H1 (cell line): ENCODE measurements around the gene SEMA3F.

Experiments used
- CHD1 ChIP-seq: IDR thresholded peaks from 2 replicates; pipeline ENCODE4 v1.6.1; 2012; ENCODE audit warnings: low read depth, low read length, improper control_type of control experiment
- EGR1 ChIP-seq: IDR thresholded peaks from 2 replicates; pipeline ENCODE4 v1.6.1; 2011; ENCODE audit warnings: low read depth, low read length, borderline replicate concordance
- GABPA ChIP-seq: IDR thresholded peaks from 2 replicates; pipeline ENCODE4 v1.6.1; 2011; ENCODE audit warnings: mild to moderate bottlenecking, low read length, moderate library complexity, borderline replicate concordance; ENCODE audit not compliant: insufficient read depth
- KDM4A ChIP-seq: IDR thresholded peaks from one replicate; pipeline ENCODE4 v1.7.1; 2012; ENCODE audit warnings: low read depth, mild to moderate bottlenecking, moderate library complexity, low read length, inconsistent platforms; ENCODE audit not compliant: severe bottlenecking
- MAFK ChIP-seq: IDR thresholded peaks from 2 replicates; pipeline ENCODE4 v1.6.1; 2012; ENCODE audit warnings: low read depth, mild to moderate bottlenecking, improper control_type of control experiment, low read length
- POLR2A ChIP-seq, 2 experiments: IDR thresholded peaks; 1 replicate in 1 of 2; 2 replicates in 1 of 2; pipeline ENCODE4 v1.6.1; 2011; ENCODE audit warnings: low read depth in 2 of 2, low read length in 2 of 2, mild to moderate bottlenecking in 2 of 2; ENCODE audit errors: control extremely low read depth in 1 of 2
- POLR2AphosphoS5 ChIP-seq: IDR thresholded peaks from 2 replicates; pipeline ENCODE4 v1.6.1; 2011; ENCODE audit warnings: low read depth, low read length
- SP1 ChIP-seq: IDR thresholded peaks from 2 replicates; pipeline ENCODE4 v1.6.1; 2011; ENCODE audit warnings: low read depth, low read length
- YY1 ChIP-seq: IDR thresholded peaks from 2 replicates; pipeline ENCODE4 v1.6.1; 2011; ENCODE audit warnings: low read depth, mild to moderate bottlenecking, low read length
- ZNF274 ChIP-seq: IDR thresholded peaks from 2 replicates; pipeline ENCODE4 v1.7.0; 2012; ENCODE audit warnings: low read length, borderline replicate concordance; ENCODE audit errors: extremely low read depth
- TF ChIP-seq, protein P1 (sequence below), 3 experiments: IDR thresholded peaks; 1 replicate in 2 of 3; 2 replicates in 1 of 3; pipeline versions ENCODE4 v1.5.1 to v1.6.1; 2011; ENCODE audit warnings: low read length in 3 of 3, mild to moderate bottlenecking in 3 of 3, inconsistent platforms in 2 of 3, low read depth in 1 of 3, moderate library complexity in 1 of 3; ENCODE audit not compliant: insufficient read depth in 1 of 3; ENCODE audit errors: control extremely low read depth in 1 of 3
- TF ChIP-seq, protein P2 (sequence below): IDR thresholded peaks from 2 replicates; pipeline ENCODE4 v1.6.1; 2011; ENCODE audit warnings: low read depth, mild to moderate bottlenecking, low read length; ENCODE audit not compliant: insufficient read depth

DNA sequence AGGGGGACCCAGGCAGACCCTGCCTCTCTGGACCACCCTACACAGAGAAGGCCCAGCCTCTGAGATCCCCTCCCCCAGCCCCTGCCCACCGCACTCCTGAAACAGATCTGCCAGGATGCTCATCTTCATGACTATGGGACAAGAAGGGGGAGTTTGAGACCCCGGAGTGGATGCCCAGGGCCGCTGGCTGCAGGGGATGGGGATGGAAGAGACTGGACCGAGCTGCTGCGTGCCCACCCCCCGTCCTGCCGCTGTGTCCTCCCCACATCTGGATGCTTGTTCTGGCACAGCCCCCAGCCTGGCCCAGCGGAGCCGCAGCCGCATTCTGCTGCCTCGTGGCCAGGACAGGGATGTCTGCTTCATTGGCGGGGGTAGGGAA lies 30.3 kb upstream of the SEMA3F start:
- TF ChIP-seq, protein P1, sequence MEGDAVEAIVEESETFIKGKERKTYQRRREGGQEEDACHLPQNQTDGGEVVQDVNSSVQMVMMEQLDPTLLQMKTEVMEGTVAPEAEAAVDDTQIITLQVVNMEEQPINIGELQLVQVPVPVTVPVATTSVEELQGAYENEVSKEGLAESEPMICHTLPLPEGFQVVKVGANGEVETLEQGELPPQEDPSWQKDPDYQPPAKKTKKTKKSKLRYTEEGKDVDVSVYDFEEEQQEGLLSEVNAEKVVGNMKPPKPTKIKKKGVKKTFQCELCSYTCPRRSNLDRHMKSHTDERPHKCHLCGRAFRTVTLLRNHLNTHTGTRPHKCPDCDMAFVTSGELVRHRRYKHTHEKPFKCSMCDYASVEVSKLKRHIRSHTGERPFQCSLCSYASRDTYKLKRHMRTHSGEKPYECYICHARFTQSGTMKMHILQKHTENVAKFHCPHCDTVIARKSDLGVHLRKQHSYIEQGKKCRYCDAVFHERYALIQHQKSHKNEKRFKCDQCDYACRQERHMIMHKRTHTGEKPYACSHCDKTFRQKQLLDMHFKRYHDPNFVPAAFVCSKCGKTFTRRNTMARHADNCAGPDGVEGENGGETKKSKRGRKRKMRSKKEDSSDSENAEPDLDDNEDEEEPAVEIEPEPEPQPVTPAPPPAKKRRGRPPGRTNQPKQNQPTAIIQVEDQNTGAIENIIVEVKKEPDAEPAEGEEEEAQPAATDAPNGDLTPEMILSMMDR (IDR thresholded peaks at IDR 0.05; ENCODE audit: control extremely low read depth in 1 of 3, insufficient read depth in 1 of 3, low read depth in 1 of 3, low read length in 3 of 3), result no peak
- TF ChIP-seq, protein P2, sequence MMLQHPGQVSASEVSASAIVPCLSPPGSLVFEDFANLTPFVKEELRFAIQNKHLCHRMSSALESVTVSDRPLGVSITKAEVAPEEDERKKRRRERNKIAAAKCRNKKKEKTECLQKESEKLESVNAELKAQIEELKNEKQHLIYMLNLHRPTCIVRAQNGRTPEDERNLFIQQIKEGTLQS, result no peak
- TF ChIP-seq KDM4A (no peak), POLR2A (IDR thresholded peaks at IDR 0.05; ENCODE audit: control extremely low read depth in 1 of 2, low read depth in 2 of 2, low read length in 2 of 2) (no peak), ZNF274 (no peak), MAFK (no peak), CHD1 (no peak), POLR2AphosphoS5 (no peak), YY1 (no peak), GABPA (no peak), SP1 (no peak), EGR1 (no peak)
